ENCODE measurements around the gene CHST15. TPM values are rescaled to one million over a fixed set of nuclear protein-coding genes. Genes with fewer than 3 reads are reported as not detected.

CHST15 gene
- polyA plus RNA-seq, 1 donor from 2014 or later = 0.79 TPM

DNA sequence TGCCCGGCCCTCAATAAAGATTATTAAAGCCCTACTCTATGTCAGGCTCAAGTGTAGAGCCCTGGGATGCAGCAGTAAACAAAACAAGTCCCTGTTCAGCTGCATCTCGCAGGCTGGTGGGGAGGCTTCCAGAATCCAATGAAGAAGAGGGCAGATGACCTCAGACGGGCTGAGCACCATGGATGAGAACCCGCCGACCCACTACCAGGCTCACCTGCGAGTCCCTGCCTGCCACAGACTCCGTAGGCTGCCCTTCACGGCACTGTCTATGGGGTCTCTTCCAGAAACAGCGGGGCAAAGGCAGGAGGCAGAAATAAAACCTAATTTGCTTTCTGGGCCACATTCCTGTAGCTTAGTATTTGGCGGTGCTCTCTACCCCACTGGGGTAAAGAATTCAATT is 22.7 kb downstream of the CHST15 start:
- no peaks in the 10 kb centered on the region for H3K36me3 ChIP-seq (ENCODE audit: insufficient read depth, low read length)
- no peak overlapping the region for H3K4me3 ChIP-seq (ENCODE audit: low read length)
- no peaks in the 10 kb centered on the region for H3K9me3 ChIP-seq (ENCODE audit: low read length)
- H4K20me1 ChIP-seq (ENCODE audit: insufficient read depth) = no peaks in the 10 kb centered on the region
- no peak overlapping the region for H3K27ac ChIP-seq (ENCODE audit: low read length)
- no peaks in the 10 kb centered on the region for H3F3A ChIP-seq (ENCODE audit: insufficient read depth, low read length, poor library complexity, severe bottlenecking)
- no peaks in the 10 kb centered on the region for H3K79me2 ChIP-seq (replicated peaks; ENCODE audit: insufficient read depth, low read length)
- no peaks in the 10 kb centered on the region for H3K27me3 ChIP-seq (ENCODE audit: insufficient read depth, low read depth, low read length)
- no peak overlapping the region for H3K9ac ChIP-seq (ENCODE audit: low read length)
- no peaks in the 10 kb centered on the region for H3K9me2 ChIP-seq (ENCODE audit: insufficient read depth, low read length)
- TF ChIP-seq EP300 (conservative IDR thresholded peaks at IDR 0.05; ENCODE audit: poor library complexity, severe bottlenecking) (no peak), MXI1 (conservative IDR thresholded peaks at IDR 0.05; ENCODE audit: poor library complexity, severe bottlenecking) (no peak), TAF1 (IDR thresholded peaks at IDR 0.05; ENCODE audit: low read depth) (no peak), POLR2AphosphoS5 (IDR thresholded peaks at IDR 0.05) (no peak), SMC3 (conservative IDR thresholded peaks at IDR 0.05; ENCODE audit: poor library complexity) (no peak), RAD21 (conservative IDR thresholded peaks at IDR 0.05) (no peak), EZH2 (IDR thresholded peaks at IDR 0.05; ENCODE audit: borderline replicate concordance, insufficient read depth, low read length, poor library complexity, severe bottlenecking) (no peak), CTCF (IDR thresholded peaks at IDR 0.05; ENCODE audit: poor library complexity, severe bottlenecking) (no peak)
- TF ChIP-seq, protein P1, sequence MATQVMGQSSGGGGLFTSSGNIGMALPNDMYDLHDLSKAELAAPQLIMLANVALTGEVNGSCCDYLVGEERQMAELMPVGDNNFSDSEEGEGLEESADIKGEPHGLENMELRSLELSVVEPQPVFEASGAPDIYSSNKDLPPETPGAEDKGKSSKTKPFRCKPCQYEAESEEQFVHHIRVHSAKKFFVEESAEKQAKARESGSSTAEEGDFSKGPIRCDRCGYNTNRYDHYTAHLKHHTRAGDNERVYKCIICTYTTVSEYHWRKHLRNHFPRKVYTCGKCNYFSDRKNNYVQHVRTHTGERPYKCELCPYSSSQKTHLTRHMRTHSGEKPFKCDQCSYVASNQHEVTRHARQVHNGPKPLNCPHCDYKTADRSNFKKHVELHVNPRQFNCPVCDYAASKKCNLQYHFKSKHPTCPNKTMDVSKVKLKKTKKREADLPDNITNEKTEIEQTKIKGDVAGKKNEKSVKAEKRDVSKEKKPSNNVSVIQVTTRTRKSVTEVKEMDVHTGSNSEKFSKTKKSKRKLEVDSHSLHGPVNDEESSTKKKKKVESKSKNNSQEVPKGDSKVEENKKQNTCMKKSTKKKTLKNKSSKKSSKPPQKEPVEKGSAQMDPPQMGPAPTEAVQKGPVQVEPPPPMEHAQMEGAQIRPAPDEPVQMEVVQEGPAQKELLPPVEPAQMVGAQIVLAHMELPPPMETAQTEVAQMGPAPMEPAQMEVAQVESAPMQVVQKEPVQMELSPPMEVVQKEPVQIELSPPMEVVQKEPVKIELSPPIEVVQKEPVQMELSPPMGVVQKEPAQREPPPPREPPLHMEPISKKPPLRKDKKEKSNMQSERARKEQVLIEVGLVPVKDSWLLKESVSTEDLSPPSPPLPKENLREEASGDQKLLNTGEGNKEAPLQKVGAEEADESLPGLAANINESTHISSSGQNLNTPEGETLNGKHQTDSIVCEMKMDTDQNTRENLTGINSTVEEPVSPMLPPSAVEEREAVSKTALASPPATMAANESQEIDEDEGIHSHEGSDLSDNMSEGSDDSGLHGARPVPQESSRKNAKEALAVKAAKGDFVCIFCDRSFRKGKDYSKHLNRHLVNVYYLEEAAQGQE (IDR thresholded peaks at IDR 0.05; ENCODE audit: borderline replicate concordance) = no peak
- no peak overlapping the region for H3K4me2 ChIP-seq (ENCODE audit: low read length)
- no peak overlapping the region for H2AFZ ChIP-seq (ENCODE audit: low read depth, low read length)

- Histone ChIP-seq H3K4me3 (ENCODE audit: low read length) (no peak overlapping the region), H3K4me2 (ENCODE audit: low read length) (no peak overlapping the region), H3K27me3 (ENCODE audit: insufficient read depth, low read depth, low read length) (no peaks in the 10 kb centered on the region), H3K79me2 (replicated peaks; ENCODE audit: insufficient read depth, low read length) (no peaks in the 10 kb centered on the region), H4K20me1 (ENCODE audit: insufficient read depth) (no peaks in the 10 kb centered on the region), H3K36me3 (ENCODE audit: insufficient read depth, low read length) (no peaks in the 10 kb centered on the region), H3K9me2 (ENCODE audit: insufficient read depth, low read length) (no peaks in the 10 kb centered on the region), H3K9ac (ENCODE audit: low read length) (no peak overlapping the region), H3K27ac (ENCODE audit: low read length) (no peak overlapping the region), H3F3A (ENCODE audit: insufficient read depth, low read length, poor library complexity, severe bottlenecking) (no peaks in the 10 kb centered on the region), H3K9me3 (ENCODE audit: low read length) (no peaks in the 10 kb centered on the region), H2AFZ (ENCODE audit: low read depth, low read length) (no peak overlapping the region)
- no peak for TF ChIP-seq RAD21 (conservative IDR thresholded peaks at IDR 0.05)
- no peak for TF ChIP-seq CTCF (IDR thresholded peaks at IDR 0.05; ENCODE audit: poor library complexity, severe bottlenecking)
- TF ChIP-seq EP300 (conservative IDR thresholded peaks at IDR 0.05; ENCODE audit: poor library complexity, severe bottlenecking) = no peak
- TF ChIP-seq, protein P1 (IDR thresholded peaks at IDR 0.05; ENCODE audit: borderline replicate concordance) = no peak
- TF ChIP-seq EZH2 (IDR thresholded peaks at IDR 0.05; ENCODE audit: borderline replicate concordance, insufficient read depth, low read length, poor library complexity, severe bottlenecking) = no peak
- no peak for TF ChIP-seq MXI1 (conservative IDR thresholded peaks at IDR 0.05; ENCODE audit: poor library complexity, severe bottlenecking)
- no peak for TF ChIP-seq POLR2AphosphoS5 (IDR thresholded peaks at IDR 0.05)
- TF ChIP-seq TAF1 (IDR thresholded peaks at IDR 0.05; ENCODE audit: low read depth) = no peak
- no peak for TF ChIP-seq SMC3 (conservative IDR thresholded peaks at IDR 0.05; ENCODE audit: poor library complexity)
Measured at GRCh38 chr10:124069341-124070264, 23.8 kb downstream of the CHST15 start.
